ENCODE results near the gene MUTYH. TPM values are rescaled to one million over a fixed set of nuclear protein-coding genes. Genes with fewer than 3 reads are reported as not detected.

MUTYH gene
- total RNA-seq, 2 experiments from 2014 or later: 57.9 to 67.4 TPM

- peaks cover 13% of the 10 kb centered on the region for H3K4me1 Mint-ChIP-seq (ENCODE audit: low read depth)
Observed at GRCh38 chr1:45346473-45346872, 6.2 kb upstream of the MUTYH start.

GRCh38 chr1:45345014-45345413, 4.8 kb upstream of the MUTYH start:
- ChIA-PET CTCF (interaction anchor here (1.3 kb wide), 1 partner anchor 11 kb away, joined by 3 read pairs; no protein-coding TSS in a partner anchor), POLR2A (no interaction called here)
- Histone ChIP-seq H3K4me3 (ENCODE audit: low read length) (no peak overlapping the region), H3K27ac (ENCODE audit: low read depth in 1 of 2, low read length in 2 of 2) (no peak overlapping the region), H3K27me3 (ENCODE audit: control insufficient read depth in 1 of 2, insufficient read depth in 2 of 2, low read length in 2 of 2) (no peaks in the 10 kb centered on the region), H3K4me1 (ENCODE audit: insufficient read depth, low read length) (peaks cover 30% of the 10 kb centered on the region), H3K36me3 (ENCODE audit: insufficient read depth, low read length) (peaks cover 47% of the 10 kb centered on the region), H3K9me3 (ENCODE audit: control insufficient read depth in 1 of 2, insufficient read depth in 1 of 2, low read length in 2 of 2) (no peaks in the 10 kb centered on the region)
- H3K27me3 Mint-ChIP-seq: no peaks in the 10 kb centered on the region
- ATAC-seq (ENCODE audit: poor library complexity): no peak
- intact Hi-C loops (cut with DNase I, micrococcal nuclease): loop anchor here in 1 of 2 experiments (10.0 kb wide), 1 partner anchor 240 kb away; the partner anchor contains the start of gene NASP
- no peak overlapping the region for H3K27ac Mint-ChIP-seq
- TF ChIP-seq CTCF (IDR thresholded peaks at IDR 0.05): no peak
- peaks cover 60% of the 10 kb centered on the region for H3K36me3 Mint-ChIP-seq (ENCODE audit: low read depth)
- no peak for DNase-seq
- H3K4me3 Mint-ChIP-seq: peak overlapping the region; percentile 54
- peaks cover 27% of the 10 kb centered on the region for H3K4me1 Mint-ChIP-seq (ENCODE audit: low read depth)
- no peaks in the 10 kb centered on the region for H3K9me3 Mint-ChIP-seq

More at GRCh38 chr1:45346473-45346872, 6.2 kb upstream of the MUTYH start:
- Histone ChIP-seq H3K9me3 (ENCODE audit: control insufficient read depth in 1 of 2, insufficient read depth in 1 of 2, low read length in 2 of 2) (no peaks in the 10 kb centered on the region), H3K4me3 (ENCODE audit: low read length) (no peak overlapping the region), H3K4me1 (ENCODE audit: insufficient read depth, low read length) (peaks cover 18% of the 10 kb centered on the region), H3K36me3 (ENCODE audit: insufficient read depth, low read length) (peaks cover 43% of the 10 kb centered on the region), H3K27ac (ENCODE audit: low read depth in 1 of 2, low read length in 2 of 2) (no peak overlapping the region), H3K27me3 (ENCODE audit: control insufficient read depth in 1 of 2, insufficient read depth in 2 of 2, low read length in 2 of 2) (no peaks in the 10 kb centered on the region)
- H3K27ac Mint-ChIP-seq: no peak overlapping the region
- DNase-seq (no peak), ATAC-seq (ENCODE audit: poor library complexity) (no peak)
- intact Hi-C loops (cut with DNase I, micrococcal nuclease): loop anchor here in 1 of 2 experiments (10.0 kb wide), 1 partner anchor 238 kb away; the partner anchor contains the start of gene NASP
- no peak overlapping the region for H3K4me3 Mint-ChIP-seq
- TF ChIP-seq CTCF (IDR thresholded peaks at IDR 0.05): no peak
- CTCF ChIA-PET: interaction anchor here (1.3 kb wide), 1 partner anchor 13 kb away, joined by 3 read pairs; no protein-coding TSS in a partner anchor
- peaks cover 54% of the 10 kb centered on the region for H3K36me3 Mint-ChIP-seq (ENCODE audit: low read depth)
- POLR2A ChIA-PET: interaction anchor here (0.7 to 1.4 kb wide), 2 partner anchors 8 to 175 kb away, joined by 3 read pairs; partner anchors contain the start of gene PRDX1
- H3K9me3 Mint-ChIP-seq: no peaks in the 10 kb centered on the region
- no peaks in the 10 kb centered on the region for H3K27me3 Mint-ChIP-seq

GRCh38 chr1:45344499-45344898, 4.3 kb upstream of the MUTYH start:
- POLR2A ChIA-PET: no interaction called here
- Mint-ChIP-seq H3K27ac (no peak overlapping the region), H3K4me1 (ENCODE audit: low read depth) (peaks cover 31% of the 10 kb centered on the region), H3K4me3 (no peak overlapping the region), H3K27me3 (no peaks in the 10 kb centered on the region), H3K36me3 (ENCODE audit: low read depth) (peaks cover 64% of the 10 kb centered on the region), H3K9me3 (no peaks in the 10 kb centered on the region)
- ATAC-seq (ENCODE audit: poor library complexity) (no peak), DNase-seq (no peak)
- Histone ChIP-seq H3K9me3 (ENCODE audit: control insufficient read depth in 1 of 2, insufficient read depth in 1 of 2, low read length in 2 of 2) (no peaks in the 10 kb centered on the region), H3K27ac (ENCODE audit: low read depth in 1 of 2, low read length in 2 of 2) (no peak overlapping the region), H3K4me1 (ENCODE audit: insufficient read depth, low read length) (peaks cover 30% of the 10 kb centered on the region), H3K27me3 (ENCODE audit: control insufficient read depth in 1 of 2, insufficient read depth in 2 of 2, low read length in 2 of 2) (no peaks in the 10 kb centered on the region), H3K4me3 (ENCODE audit: low read length) (no peak overlapping the region), H3K36me3 (ENCODE audit: insufficient read depth, low read length) (peaks cover 47% of the 10 kb centered on the region)
- CTCF ChIA-PET: no interaction called here
- no peak for TF ChIP-seq CTCF (IDR thresholded peaks at IDR 0.05)
- intact Hi-C loops (cut with DNase I, micrococcal nuclease): loop anchor here (5.0 to 10.0 kb wide), 7 partner anchors 137 to 712 kb away; partner anchors contain the start of genes NASP (in 2 of the 2), GPBP1L1 (in 1 of the 2), RPS8 (in 1 of the 2) and TESK2 (in 1 of the 2)
